Hippocampal formation (tissue), 2 donors: ENCODE data around the gene THAP4.

Experiments
- DNase-seq, 2 donors: peaks; one replicate each; lab custom pipeline; 2025; lab: John Stamatoyannopoulos, UW

Gene THAP4

DNA sequence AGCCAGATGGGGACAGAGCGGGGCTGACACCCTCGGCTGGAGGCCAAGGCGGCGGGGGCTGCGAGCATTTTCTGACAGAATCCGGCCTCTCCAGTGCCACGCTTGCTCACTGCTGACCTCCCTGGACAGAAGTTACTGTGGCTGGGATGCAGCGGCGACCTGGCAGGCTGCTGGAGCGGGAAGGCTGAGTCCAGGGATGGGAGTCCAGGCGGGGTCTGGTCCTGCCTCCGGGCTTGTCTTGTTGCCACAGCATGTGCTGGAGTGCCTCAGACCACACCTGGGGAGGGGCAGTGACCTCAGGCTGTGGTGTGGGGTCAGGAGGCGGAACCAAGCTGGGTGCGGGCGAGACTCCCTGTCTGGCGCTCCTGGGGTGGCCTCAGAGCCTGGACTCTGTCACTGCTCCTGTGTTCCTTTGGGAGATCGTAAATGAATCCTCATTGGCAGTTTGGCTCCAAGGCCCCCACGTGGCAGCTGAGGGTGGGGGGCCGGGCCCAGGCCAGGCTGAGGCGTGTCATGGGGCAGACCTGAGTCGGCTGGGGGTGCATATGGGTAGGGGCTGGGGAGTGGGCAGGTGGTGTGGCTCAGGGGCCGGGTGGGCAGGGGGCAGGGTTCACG lies 72.9 kb downstream of the THAP4 start:
- no peak for DNase-seq

DNA sequence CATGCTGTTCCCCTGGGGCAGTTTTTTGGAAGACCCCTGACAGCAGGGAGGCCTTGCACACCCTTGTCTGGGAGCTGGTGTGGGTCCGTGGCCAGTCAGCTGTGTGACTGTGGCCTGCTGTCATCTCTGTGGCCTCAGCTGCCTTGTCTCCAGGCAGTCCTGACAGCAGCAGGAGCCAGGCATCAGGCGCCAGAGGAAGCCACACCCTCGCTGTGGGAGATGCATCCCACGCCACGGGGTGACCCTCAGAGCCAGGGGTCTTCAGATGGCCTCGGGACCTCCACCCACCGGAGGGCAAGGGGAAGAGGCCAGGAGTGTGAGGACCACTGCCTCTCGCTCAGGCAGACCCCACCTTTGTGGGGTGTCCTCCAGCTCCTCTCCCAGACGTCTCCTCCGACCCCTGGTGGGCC lies 73.4 kb downstream of the THAP4 start:
- DNase-seq = no peak

GRCh38 chr2:241563031-241563507 lies 73.9 kb downstream of the THAP4 start:
- DNase-seq = no peak

DNA sequence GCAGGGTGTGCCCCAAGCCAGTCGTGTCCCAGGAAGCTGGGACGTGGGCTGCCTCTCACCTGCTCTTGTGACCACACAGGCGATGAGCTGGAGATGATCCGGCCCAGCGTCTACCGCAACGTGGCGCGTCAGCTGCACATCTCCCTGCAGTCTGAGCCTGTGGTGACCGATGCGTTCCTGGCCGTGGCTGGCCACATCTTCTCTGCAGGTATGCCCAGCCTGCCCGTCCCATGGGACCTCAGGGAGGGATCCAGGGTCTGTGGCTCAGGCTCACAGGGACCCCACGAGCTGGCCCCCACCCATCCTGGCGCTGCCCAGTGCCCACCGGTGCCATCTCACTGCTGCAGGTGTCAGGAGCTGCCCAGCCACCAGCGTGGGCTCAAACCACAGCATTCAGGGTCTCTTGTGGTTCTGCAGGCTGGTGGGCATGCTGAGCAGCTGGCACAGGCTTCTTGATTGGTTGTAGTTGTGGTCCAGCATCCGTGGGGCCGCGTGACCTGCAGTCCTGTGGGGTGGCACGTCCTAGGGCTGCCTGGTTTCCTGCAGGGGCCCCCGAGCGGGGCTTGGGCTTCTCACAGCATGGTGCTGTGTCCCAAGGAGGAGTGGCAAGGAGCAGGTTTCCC lies 74.6 kb downstream of the THAP4 start:
- DNase-seq = no peak

GRCh38 chr2:241561832-241562231 lies 75.1 kb downstream of the THAP4 start:
- peak; percentile 50 to 66 for DNase-seq

DNA sequence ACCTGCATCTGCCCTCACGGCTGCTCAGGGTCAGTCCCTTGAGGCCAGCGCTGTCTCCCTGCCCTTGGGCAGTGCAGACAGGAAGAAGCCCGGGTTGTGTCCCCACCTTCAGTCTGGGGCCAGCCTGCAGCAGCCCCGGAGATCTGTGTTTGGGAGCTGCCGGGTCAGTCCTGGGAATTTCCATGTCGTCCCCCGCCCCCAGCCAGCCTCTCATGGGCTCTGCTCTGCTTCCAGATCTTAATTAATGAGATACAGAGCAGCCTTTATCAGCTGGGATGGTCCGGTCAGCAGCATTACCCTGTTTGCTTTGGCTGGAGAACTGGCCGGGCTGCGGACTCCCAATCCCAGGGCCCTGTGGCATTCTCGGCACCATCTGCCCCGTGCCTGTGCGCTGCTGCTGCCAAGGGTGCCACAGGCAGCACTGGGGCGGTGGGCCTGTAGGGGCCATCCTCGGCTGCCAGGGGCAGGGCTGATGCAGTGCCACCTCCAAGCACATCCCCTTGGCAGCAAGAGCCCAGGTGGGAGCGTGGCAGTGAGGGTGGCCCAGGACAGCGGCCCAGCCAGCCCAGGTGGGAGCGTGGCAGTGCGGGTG lies 76.0 kb downstream of the THAP4 start:
- peak in 1 of 2 donors; percentile 61 for DNase-seq

- DNase-seq = no peak
Observed at GRCh38 chr2:241560162-241560882, 76.6 kb downstream of the THAP4 start.

DNA sequence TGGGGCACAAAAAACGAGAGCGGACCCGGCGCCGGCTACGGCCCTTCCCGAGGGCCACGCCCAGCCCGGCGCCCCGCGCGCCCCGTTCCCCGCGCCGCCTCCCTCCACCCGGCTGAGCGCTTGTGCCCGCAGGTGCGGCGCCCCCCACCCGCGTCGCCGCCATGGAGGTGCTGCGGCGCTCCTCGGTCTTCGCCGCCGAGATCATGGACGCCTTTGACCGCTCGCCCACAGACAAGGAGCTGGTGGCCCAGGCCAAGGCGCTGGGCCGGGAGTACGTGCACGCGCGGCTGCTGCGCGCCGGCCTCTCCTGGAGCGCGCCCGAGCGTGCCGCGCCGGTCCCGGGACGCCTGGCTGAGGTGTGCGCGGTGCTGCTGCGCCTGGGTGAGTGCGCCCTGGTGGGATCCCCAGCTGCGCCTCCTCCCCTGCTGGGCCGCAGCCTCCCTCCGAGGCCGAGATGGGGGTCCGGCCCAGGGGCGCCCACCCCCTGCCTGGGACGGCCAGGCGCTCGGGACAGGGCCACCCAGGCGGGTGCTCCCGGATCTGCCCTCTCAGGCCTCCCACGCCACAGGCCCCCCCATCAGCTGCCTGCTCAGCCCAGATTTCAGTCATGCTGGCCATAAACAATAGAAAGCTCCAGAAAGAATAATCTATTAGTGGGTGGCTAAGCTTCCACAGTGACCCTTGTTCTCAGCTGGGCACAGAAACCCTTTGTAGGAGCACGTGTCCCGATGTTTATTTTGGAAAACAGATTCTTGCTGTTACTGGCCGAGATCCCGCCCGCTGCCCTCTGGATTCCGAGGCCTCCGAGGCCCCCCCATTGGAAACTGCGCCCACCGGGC lies 77.4 kb downstream of the THAP4 start:
- DNase-seq = peak; percentile 81 to 93

DNA sequence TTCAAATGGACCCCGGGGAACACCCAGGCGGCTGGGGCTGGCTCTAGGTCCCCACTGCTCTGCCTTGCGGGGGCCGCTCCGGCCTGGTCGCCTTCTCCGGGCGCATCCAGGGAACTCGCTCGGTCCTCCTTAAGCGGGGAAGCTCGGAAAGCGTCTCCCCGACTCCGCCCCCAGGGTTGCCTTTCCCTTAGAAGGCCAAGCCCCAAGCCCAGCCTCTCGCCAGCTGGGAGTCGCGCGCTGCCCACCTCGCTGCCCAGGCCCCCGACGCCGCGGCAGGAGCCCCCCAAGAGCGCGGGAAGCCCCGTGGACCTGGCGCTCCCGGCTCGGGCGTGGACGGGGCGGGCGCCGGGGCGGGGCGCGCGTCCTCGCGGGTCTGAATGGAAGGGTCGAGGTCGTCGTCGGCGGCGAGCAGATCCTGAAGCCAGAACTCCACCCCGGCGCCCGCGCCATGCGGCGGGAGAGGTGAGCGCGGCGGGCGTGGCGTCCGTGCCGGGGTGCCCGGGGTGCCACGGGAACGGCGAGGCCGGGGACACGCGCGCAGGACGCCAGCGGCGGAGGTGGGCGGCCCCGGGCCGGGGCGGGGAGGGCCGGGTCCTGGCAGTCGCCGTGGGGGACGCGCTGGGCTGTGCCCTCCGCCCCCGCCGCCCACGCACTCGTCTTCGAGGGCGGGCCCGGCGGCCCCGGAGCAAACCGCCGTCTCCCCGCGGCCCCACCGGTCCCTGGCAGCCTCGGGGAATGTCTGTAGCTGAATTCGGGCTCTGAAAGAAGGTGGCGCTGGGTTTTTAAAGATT lies 78.2 kb downstream of the THAP4 start, which contains the start of gene BOK:
Gene BOK (plus strand): TSS at position 214 of the 791 bp plus-strand sequence. CDS start 739 bp downstream, outside the sequence.
- DNase-seq = peak; percentile 64 to 77

- DNase-seq = no peak
Observed at GRCh38 chr2:241556746-241557145, 80.2 kb downstream of the THAP4 start.

- DNase-seq = no peak
Observed at GRCh38 chr2:241555711-241556110, 81.2 kb downstream of the THAP4 start.

- DNase-seq = no peak
Observed at GRCh38 chr2:241554610-241555322, 82.2 kb downstream of the THAP4 start.

- DNase-seq = no peak
Observed at GRCh38 chr2:241553981-241554380, 83.0 kb downstream of the THAP4 start.

GRCh38 chr2:241553512-241553830 lies 83.5 kb downstream of the THAP4 start:
- DNase-seq = no peak

GRCh38 chr2:241551998-241552737 lies 84.8 kb downstream of the THAP4 start:
- DNase-seq = no peak

DNA sequence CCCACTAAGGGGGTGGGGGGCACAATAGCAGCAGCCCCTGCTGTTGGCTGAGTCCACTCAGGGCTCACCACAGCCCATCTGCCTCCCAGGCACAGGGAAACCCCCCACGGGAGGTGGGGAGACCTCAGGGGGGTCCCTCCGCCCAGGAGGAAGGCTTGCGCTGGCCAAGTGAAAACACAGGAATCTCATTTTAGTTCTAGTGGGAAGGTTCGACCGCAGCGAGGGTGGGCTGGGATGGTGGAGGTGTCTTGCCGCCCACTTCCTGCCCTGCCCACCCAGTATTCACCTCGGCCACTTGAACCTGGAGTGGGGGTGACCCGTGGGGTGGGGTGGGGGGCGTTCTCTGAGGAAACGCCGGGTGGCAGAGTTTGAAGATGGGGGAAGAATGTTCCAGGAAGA lies 85.4 kb downstream of the THAP4 start:
- no peak for DNase-seq

GRCh38 chr2:241550616-241551580 lies 86.1 kb downstream of the THAP4 start:
- DNase-seq = no peak

DNA sequence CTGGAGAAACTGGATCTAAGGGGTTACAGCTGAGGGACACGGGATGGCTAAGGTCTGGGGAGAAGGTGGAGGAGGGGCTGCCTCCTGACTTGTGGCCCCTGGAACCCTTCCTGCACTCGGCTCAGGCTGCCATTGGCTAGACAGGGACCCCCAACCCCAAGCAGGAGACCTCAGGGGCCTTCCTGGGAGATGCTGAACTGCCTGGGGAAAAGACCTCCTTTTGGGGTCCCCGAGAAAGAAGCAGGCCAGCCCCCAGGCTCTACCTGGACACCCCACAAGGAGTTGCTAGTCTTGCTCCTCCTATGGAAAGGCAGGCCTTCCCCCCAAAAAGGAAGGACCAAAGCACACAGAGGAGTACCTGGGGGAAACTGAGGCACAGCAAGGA lies 88.5 kb downstream of the THAP4 start:
- DNase-seq = no peak
